Measurements from ENCODE around the gene FOXL2.

The FOXL2 gene

GRCh38 chr3:138945709-138946662, 951 bp downstream of the FOXL2 start:
- in situ Hi-C loops (cut with HindIII; ENCODE audit: low sequenced_read_pairs): no loop called here

DNA sequence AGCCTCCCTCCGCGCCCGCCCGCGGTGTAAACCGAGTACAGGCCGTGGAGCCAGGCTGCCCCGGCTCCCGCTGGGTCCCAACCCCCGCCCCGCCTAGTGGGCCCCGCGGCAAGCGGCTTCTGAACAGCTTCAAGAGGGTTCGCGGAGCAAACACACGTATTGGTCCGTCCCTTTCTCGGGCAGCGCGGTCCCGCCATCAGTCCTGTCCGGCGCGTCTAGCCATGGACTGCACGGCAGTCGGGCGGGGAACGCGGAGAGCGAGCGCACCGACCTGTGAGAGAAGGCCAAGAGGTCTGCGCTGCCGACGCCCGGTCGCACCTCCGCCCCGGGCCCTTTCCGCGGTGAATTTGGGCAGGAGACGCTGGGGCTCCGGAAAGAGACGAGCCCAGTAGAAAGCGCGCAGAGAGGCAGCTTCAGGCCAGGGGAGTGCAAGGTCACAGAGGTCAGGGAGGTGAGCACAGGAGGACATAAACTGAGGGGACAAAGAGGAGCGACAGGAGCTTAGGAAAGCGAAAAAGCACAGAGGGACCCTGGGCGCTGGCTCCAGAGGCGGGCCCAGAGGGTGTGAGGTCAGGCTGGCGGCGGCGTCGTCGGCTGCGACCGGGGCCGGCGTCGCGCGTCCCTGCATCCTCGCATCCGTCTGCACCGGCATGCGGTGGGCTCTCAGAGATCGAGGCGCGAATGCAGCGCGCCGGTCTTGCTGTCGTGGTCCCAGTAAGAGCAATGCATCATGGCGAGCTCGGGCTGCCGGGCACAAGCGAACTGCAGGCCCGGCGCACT, 1.8 kb downstream of the FOXL2 start:
- in situ Hi-C loops (cut with HindIII; ENCODE audit: low sequenced_read_pairs): loop anchor here (5.0 kb wide), 1 partner anchor 397 kb away; the partner anchor contains the start of gene MRPS22

- in situ Hi-C loops (cut with HindIII; ENCODE audit: low sequenced_read_pairs): loop anchor here (5.0 kb wide), 1 partner anchor 398 kb away; the partner anchor contains the start of gene MRPS22
Observed at GRCh38 chr3:138944654-138944928, 2.3 kb downstream of the FOXL2 start.

DNA sequence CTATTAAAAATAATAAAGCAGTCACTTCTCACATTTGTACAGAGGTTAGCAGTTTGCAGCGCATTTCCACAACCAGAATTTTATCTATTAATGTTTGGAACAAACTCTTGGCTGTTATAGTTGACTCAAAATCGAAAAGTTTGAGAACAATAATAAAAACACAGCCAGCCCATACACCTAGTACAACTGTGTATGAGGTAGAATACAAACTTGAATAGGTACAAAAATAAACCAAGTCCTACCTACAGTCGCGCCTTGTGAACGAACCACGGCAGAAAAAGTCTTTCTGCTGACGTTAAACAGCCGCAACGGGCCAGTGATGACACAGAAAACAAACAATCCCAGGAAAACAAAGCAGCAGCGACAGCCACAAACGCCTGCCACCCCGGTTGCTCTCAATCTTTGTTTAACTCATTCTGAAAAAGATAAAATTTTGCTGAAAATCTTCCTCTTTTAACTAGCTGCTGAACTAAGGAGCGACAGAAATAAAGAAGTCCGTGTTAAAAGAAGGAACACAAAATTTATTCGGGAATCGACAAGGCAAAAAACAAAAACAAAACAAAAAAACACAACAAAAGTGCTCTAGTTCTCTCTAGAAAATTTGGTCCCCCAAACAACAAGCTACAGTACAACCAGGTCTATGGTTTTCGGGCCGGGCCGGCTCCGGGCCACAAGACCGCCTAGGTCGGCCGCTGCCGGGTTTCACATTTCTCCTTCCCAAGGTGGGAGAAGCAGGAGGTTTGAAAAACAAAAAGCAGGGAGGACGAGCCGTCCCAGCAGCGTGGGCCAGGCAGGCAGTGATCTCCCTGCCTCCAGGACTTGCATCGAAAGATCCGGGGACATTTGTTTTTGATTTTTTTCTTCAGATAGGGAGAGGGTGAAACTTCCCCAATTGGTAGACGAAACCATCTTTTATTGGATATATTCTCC, 2.9 kb downstream of the FOXL2 start:
- in situ Hi-C loops (cut with HindIII; ENCODE audit: low sequenced_read_pairs): loop anchor here (5.0 kb wide), 1 partner anchor 398 kb away; the partner anchor contains the start of gene MRPS22

DNA sequence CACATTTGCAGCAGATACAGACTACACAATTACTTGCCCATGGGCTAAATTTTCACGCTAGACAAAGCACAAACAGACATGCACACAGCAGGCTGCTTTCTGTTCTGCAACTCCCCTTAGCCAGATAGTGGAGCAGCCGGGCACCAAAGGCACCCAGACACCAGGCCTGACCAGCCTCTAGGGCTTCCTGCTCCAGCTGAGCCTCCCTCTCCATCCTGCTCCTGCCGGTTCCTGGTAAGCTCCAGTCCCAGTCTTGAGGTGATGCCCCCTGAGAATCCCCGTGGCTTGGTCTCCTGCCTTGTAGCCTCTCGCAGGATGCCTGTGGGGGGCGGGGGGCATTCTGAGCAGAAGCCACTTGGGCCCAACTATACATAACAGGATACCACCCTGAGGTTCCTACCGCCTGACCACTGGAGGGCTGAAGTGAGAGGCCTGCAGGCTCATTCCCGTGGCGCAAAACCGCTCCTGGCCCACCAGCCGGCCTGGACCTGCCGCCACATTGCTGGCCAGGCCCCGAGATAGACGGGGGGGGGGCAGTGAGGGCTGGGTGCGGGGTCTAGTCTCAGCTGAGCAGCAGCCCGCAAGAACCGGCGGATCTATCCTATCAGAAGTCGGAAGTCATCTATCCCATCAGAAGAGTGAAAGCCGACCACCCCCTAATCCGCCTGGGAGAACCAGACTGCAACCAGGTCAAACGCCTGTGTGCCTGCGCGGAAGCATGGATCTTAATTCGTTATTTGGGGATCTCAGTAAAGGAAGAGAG, 3.9 kb downstream of the FOXL2 start:
- in situ Hi-C loops (cut with HindIII; ENCODE audit: low sequenced_read_pairs): loop anchor here (5.0 kb wide), 1 partner anchor 399 kb away; the partner anchor contains the start of gene MRPS22

GRCh38 chr3:138942271-138942670, 4.7 kb downstream of the FOXL2 start:
- in situ Hi-C loops (cut with HindIII; ENCODE audit: low sequenced_read_pairs): loop anchor here (5.0 kb wide), 1 partner anchor 400 kb away; the partner anchor contains the start of gene MRPS22

- in situ Hi-C loops (cut with HindIII; ENCODE audit: low sequenced_read_pairs): loop anchor here (5.0 kb wide), 1 partner anchor 401 kb away; the partner anchor contains the start of gene MRPS22
Observed at GRCh38 chr3:138941259-138941885, 5.6 kb downstream of the FOXL2 start.

GRCh38 chr3:138940446-138940845, 6.5 kb downstream of the FOXL2 start:
- in situ Hi-C loops (cut with HindIII; ENCODE audit: low sequenced_read_pairs): loop anchor here (5.0 kb wide), 1 partner anchor 402 kb away; the partner anchor contains the start of gene MRPS22

DNA sequence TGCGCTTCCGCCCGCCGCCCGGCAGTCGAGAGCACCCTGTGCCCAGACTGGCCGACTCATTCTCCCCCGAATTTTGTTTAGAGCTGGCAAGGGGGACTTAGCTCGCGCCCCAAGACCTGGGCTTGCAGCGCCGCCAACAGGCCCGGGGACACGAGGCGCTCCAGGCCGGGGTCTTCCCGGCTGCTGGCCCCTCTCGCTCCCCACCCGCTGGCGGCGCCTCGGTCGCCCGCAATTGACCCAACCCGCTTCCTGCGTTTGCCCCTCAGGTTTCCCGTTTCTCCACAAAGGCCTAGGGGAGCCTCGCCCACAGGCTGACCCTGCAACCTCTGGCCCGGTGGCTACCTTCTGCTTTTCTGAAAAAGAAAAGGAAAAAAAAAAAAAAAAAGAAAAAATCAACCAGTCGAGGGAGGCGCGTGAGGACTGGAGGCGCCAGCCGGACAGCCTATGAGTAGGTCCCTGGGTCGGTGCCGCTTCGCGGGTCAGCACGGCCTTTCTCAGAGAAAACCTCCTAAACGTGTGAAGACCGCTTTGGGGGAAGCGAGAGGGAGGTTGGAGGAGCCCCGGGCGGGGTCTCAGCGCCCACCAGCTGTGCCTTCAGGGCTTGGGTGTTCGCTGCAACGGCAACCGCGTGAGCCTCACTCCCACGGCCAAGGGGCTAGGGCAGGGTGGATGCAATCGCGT, 7.2 kb downstream of the FOXL2 start:
- in situ Hi-C loops (cut with HindIII; ENCODE audit: low sequenced_read_pairs): loop anchor here (5.0 kb wide), 1 partner anchor 403 kb away; the partner anchor contains the start of gene MRPS22

- in situ Hi-C loops (cut with HindIII; ENCODE audit: low sequenced_read_pairs): no loop called here
Observed at GRCh38 chr3:138938877-138939560, 7.9 kb downstream of the FOXL2 start.

DNA sequence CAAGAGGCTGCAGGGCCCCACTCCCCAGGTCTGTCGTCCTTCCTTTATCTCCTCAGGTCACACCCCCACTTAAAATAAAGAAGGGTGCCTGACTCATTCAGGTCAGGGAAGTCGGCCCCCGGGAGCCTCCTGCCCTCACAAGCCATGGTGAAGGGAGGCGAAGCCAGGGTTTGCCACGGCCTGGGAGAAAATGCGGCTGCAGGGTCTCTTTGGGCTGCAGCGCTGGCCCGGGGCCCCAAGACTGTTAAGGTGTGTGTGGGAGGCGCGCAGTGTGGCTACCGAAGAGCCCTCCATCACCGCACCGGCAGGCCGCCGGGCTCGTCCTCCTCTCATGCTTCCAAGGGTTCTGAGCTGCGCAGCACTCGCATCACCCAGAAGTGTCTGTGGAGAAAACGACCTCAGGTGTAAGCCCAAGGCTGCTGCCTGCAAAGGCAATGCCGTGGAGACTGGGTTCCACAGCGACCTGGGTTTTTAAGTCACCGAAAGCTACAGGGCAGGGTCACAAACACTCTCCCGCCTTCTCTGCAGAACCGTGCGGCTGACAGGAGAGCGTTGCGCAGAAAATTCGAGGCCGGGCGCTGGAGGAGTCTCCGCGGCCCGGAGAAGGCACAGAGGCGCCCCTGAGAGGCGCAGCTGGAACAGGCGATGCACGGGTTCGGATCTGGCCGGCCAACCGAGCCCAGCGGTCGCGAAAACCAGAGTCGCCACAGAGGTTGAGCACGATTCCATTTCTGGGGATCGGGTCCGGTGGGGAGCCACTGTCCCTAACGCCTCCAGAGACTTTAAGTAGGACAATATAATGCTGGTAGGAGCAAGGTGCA, 8.7 kb downstream of the FOXL2 start:
- in situ Hi-C loops (cut with HindIII; ENCODE audit: low sequenced_read_pairs): no loop called here

- in situ Hi-C loops (cut with HindIII; ENCODE audit: low sequenced_read_pairs): no loop called here
Observed at GRCh38 chr3:138937690-138938055, 9.3 kb downstream of the FOXL2 start.

DNA sequence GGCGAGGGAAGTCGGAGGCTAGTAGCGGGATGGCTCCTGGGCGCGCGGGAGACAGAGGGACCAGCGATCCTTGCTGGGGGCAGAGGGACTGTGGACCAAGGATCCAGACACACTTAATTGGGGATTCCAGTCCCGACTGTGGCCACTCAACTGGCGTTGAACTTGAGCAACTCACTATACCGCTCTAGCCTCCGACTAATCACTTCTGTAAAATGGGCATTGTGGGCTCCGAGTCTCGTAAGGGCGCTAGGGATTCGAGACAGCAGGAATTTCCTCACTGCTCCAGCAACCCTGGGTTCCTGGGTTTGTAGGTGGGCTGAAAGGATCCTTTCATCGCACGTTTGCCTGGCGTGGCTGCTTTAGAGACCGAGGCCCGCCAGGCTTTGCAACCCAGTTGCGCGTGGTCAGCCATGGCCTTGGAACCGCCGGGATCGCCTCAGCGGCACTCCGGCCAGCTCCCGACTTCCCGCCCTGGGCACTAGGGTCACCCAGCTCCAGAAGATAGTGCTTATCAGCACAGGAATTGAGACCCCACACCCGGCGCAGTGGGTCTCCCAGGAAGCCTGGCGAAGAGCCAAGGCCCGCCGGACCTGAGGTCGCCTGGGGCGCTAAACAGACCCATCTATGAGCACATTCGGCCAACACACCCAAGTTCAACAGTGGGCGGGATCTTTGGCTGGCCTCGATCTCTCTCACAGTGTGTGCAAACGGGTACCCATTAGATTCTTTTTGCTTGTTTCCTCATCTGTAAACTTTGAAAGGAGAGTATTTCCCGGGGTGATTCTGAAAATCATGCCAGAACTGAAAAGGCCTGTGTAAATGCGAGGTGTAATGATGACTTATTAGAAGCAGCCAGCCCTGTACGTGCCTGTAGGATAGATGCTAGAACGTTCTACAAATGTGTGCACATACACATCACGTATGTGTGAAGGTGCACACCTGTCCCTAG, 9.9 kb downstream of the FOXL2 start:
- in situ Hi-C loops (cut with HindIII; ENCODE audit: low sequenced_read_pairs): no loop called here

DNA sequence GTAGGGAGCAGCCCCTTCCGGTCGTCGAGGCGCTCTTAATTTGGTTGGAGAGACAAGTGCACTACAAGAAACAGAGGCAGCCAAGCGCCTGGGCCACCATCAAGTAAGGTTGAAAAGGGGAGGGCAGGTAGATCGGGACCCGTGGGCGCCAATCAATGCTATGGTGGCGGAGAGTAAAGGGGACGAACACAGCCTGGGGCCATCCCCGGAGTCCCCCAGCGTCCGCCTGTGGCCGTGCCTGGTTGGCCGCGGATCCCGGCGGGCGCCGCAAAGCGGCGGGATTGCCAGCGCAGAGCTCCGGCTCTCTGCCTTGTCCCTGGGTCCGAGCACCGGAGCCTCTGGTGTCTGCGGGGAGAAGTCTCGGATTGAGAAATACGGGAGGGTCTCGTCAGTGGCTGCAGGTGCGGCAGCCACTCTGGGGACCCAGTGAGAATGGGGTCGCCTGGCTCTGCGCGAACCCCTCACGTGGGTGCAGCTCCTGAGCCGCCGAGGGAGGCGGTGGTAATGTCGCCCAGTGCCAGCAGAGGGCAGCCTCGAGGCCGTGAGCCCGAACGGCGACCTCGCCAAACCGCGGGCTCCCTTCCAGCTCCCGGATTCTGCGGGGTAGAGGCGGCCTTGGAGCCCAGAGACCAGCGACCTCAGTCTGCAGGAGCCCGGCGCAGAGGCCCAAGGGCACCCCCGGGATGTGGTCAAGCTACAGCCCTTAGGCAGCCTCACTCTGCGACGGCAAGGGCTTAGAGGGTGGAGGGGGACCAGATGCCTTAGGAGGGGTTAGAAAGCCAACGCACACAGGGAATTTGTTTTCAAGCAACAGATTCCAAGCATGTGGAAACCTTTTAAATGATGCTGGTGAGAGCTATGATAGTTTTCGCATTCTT, 10.8 kb downstream of the FOXL2 start:
- in situ Hi-C loops (cut with HindIII; ENCODE audit: low sequenced_read_pairs): no loop called here

GRCh38 chr3:138935505-138935862, 11.5 kb downstream of the FOXL2 start:
- in situ Hi-C loops (cut with HindIII; ENCODE audit: low sequenced_read_pairs): no loop called here

Data from endothelial cell of hepatic sinusoid (primary cell).